GM18519 (cell line): ENCODE data around the gene PNPT1.
"Not testable (repeated sequence)": the region's sequence is repeated elsewhere in the genome, so short reads cannot be mapped to it uniquely, and the experiment has no call there.

Experiments used
- ATAC-seq: cut with Tn5 transposase; IDR thresholded peaks from one replicate; pipeline ENCODE4 v1.9.1; 2021; ENCODE audit warnings: mild to moderate bottlenecking, moderate library complexity; ENCODE audit not compliant: unreplicated experiment, low FRiP score

The PNPT1 gene

DNA sequence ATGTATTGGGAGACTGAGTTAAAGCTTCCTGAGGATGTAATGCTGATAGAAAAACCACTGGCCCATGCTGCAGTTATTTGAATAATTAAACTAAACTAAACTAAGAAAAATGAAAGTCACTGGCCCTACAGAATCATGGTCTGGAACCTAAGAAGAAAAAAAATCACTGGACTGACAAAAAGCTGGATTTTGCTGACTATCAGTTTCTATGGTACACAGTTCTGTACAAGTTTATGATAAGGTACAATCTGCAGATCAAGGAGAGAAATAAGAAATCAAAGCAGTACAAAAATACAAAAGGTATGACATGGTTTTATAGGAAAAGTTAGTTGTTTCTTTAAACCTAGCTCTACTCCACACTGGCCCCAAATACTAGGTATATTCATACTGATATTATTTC lies 91.8 kb downstream of the PNPT1 start:
- no peak for ATAC-seq

DNA sequence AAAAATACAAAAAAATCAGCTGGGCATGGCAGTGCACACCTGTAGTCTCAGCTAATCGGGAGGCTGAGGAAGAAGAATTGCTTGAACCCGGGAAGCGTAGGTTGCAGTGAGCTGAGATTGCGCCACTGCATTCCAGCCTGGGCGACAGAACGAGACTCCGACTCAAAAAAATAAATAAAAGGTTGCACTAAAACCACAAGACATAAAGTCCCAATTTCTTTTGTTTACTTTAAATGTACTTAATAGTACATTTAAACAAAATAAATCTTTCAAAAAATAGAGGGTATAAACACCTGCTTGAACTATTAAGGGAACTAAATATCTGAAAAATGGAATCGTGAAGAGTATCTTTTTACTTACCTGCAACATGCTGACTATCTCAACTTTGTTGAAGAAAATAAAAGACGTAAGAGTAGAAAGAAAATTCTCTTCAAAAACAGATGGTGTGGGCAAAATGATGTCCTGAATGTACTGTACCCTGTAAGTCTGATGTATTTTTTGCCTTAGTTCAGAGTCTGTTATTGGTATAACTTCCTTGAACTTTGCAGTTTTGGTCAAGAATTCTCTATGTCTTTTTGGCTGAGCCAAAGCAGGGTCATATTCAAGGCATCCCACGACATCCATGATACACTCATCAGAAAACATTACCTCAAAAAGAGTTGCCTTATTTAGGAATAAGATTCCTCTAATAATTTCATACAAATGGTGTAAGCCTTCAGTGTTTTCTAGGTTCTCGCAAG lies 95.4 kb downstream of the PNPT1 start:
- no peak for ATAC-seq

DNA sequence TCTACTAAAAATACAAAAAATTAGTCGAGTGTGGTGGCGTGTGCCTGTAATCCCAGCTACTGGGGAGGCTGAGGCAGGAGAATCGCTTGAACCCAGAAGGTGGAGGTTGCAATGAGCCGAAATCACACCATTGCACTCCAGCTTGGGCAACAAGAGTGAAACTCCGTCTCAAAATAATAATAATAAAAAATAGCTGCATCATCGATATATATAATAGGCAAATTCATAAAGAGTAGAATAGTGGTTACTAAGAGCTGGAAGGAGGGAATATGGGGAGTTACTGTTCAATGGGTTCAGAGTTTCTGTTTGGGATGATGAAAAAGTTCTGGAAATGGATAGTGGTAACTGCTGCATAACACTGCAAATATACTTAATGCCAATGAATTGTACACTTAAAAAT lies 96.8 kb downstream of the PNPT1 start:
- ATAC-seq = not testable (repeated sequence)

DNA sequence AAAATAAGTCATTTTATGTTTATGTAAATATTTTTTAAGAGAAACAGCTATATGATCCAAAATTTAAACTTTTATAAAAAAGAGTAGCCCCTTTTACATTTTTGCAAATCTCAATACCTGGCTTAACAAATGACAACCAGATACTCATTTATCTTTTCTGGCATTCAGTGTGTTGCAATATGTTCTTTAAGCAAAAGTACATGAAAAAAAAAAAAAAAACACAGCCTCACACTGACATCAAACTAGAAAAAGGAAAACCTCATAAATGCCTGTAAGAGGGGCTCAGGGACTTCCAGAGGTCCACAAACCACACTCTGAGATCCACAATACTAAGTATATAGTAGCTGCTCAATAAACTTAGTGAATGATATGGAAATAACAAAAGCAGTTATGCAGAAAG lies 98.1 kb downstream of the PNPT1 start:
- ATAC-seq = no peak

DNA sequence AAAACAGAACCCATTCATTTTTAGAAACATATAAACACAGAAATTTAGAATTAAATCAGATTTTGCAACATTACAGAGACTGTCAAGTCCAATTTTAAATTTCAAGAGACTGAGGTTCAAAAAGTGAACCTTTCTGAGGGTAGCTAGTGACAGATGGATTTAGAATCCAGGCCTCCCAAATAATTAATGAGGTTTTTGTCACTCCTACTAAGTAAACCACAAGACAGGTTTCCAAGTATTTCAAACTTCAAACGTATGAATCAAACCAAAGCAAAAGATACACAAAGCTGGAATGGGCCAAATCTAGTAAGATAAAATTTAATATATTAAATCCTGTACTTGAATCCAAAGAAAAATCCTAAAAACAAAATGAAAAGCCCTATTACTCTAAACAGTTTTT lies 101.5 kb downstream of the PNPT1 start:
- no peak for ATAC-seq

DNA sequence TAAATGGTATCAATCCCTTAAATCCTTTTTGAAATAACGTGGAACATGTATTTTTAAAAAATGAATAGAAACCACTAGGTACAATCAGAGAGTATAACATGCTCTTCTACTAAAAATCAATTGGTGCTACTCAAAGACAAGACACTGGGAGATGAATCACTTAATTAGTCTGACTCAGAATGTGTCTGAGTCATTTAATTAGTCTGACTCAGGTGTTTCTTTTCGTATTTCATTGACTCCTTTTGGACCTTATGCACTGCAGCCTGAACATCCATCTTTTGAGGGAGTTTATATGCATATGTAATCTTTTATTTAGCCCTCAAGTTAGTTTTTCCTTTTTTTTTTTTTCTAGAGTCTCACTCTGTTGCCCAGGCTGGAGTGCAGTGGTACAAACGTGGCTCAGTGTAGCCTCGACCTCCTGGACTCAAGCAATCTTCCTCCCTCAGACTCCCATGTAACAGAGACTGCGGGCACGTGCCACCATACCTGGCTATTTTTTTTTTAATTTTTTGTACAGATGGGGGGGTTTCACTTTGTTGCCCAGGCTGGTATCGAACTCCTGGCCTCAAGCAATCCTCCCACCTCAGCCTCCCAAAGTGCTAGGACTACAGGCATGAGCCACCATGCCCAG lies 102.7 kb downstream of the PNPT1 start:
- no peak for ATAC-seq

DNA sequence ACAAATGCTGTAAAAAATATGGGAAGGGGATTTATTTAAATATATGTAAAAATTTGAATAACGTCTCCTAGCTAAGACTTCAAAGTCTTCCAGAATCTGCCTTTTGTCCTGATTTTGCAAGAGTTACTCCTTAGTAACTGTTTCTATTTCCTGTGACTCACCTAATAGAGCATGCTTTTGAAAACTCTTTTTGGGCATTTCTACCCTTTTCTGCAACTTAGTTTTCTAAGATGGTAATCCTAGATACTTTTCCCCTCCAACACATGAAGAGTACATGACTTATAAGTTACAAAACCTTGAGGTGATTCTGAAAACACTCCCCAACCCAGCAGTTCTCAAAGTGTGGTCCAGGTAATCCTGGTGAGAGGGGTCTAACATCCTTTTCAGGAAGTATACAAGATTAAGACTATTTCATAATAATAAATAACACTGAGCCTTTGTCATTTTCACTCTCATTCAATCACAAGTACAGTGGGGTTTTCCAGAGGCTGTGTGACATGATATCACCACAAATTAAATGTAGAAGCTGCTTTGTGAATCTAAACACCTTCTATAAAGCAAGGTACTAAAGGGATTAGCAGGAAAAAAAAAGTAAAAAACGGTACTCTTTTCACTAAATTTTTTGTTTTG lies 108.1 kb downstream of the PNPT1 start:
- ATAC-seq = no peak
